Cardiac muscle cell (in vitro differentiated cells and primary cell): ENCODE measurements around the gene CASP10. TPM values are rescaled to one million over a fixed set of nuclear protein-coding genes. Genes with fewer than 3 reads are reported as not detected.
A peak's percentile ranks its signal among the peaks of the same experiment; 100 is the strongest.

Experiments
- DNase-seq, 2 donors: peaks; one replicate each; pipeline versions ENCODE4 v3.0.0 to v3.0.0-alpha.2; 2010 to 2017; ENCODE audit warnings: low read depth in 1 of 2, low spot score in 1 of 2
- H3K27ac ChIP-seq: fragments of 200-600 bp; sonication (generic); 2 replicates; pipeline ENCODE4 v1.5.1; 2016
- H3K27me3 ChIP-seq: fragments of 200-600 bp; sonication (generic); 2 replicates; pipeline ENCODE4 v1.6.0; 2016; ENCODE audit warnings: control low read depth
- H3K36me3 ChIP-seq: fragments of 200-600 bp; sonication (generic); 2 replicates; pipeline ENCODE4 v1.5.1; 2016; ENCODE audit warnings: control low read depth
- H3K4me1 ChIP-seq: fragments of 200-600 bp; sonication (generic); 2 replicates; pipeline ENCODE4 v1.8.1; 2017; ENCODE audit warnings: low read depth, mild to moderate bottlenecking, mixed run types
- H3K4me3 ChIP-seq: fragments of 200-600 bp; sonication (generic); 2 replicates; pipeline ENCODE4 v1.5.1; 2016; ENCODE audit warnings: mild to moderate bottlenecking
- H3K9me3 ChIP-seq: fragments of 200-600 bp; sonication (generic); 2 replicates; pipeline ENCODE4 v1.5.1; 2017; ENCODE audit warnings: low read depth, mild to moderate bottlenecking, control low read depth
- CTCF ChIP-seq: IDR thresholded peaks from 2 replicates; pipeline ENCODE4 v1.5.1; 2012; ENCODE audit warnings: low read depth, mild to moderate bottlenecking, low read length
- polyA plus RNA-seq: library from polyadenylated mRNA; unstranded; fragments of >200 nt; fragmentation: Nextera tagmentation; extraction: Ambion mirVana; gene quantifications from 2 replicates; pipeline ENCODE4 v1.2.1, GENCODE V29; 2016
- total RNA-seq: library from RNA; depleted of rRNA; stranded (reverse); fragments of >200 nt; gene quantifications from 2 replicates; pipeline ENCODE4 v1.2.3, GENCODE V29; 2016

CASP10 gene
- total and polyA plus RNA-seq, 2 experiments from 2014 or later = 0.45 to 0.86 TPM

GRCh38 chr2:201257956-201258665 lies 75.2 kb downstream of the CASP10 start:
- Histone ChIP-seq H3K4me3 (no peak overlapping the region), H3K4me1 (peaks cover 3% of the 10 kb centered on the region), H3K9me3 (no peaks in the 10 kb centered on the region), H3K27me3 (no peaks in the 10 kb centered on the region), H3K27ac (no peak overlapping the region), H3K36me3 (no peaks in the 10 kb centered on the region)
- no peak for TF ChIP-seq CTCF
- DNase-seq = peak; percentile 9 to 92

- no peak overlapping the region for H3K4me3 ChIP-seq
- peaks cover 3% of the 10 kb centered on the region for H3K4me1 ChIP-seq
- H3K36me3 ChIP-seq = no peaks in the 10 kb centered on the region
- TF ChIP-seq CTCF = peak; percentile 23
- no peaks in the 10 kb centered on the region for H3K27me3 ChIP-seq
- peak in 1 of 2 donors; percentile 7 for DNase-seq
- no peaks in the 10 kb centered on the region for H3K9me3 ChIP-seq
- no peak overlapping the region for H3K27ac ChIP-seq
Measured at GRCh38 chr2:201258666-201259615, 76.0 kb downstream of the CASP10 start.

- Histone ChIP-seq H3K27me3 (no peaks in the 10 kb centered on the region), H3K27ac (no peak within 1 kb of the TSS), H3K9me3 (no peaks in the 10 kb centered on the region), H3K36me3 (no peaks in the 10 kb centered on the region), H3K4me3 (no peak within 1 kb of the TSS), H3K4me1 (no peaks in the 10 kb centered on the region)
- peak in 1 of 2 donors; percentile 76 for DNase-seq
- TF ChIP-seq CTCF = no peak
Measured at GRCh38 chr2:201260302-201260800, 77.4 kb downstream of the CASP10 start, which contains the start of gene CASP8. Gene CASP8 (plus strand): TSS chr2:201260536. CDS start chr2:201266487, 5,951 bp downstream.

- Histone ChIP-seq H3K4me3 (no peak overlapping the region), H3K9me3 (no peaks in the 10 kb centered on the region)
Measured at GRCh38 chr2:201261471-201261870, 78.5 kb downstream of the CASP10 start.

More at GRCh38 chr2:201261471-201261870, 78.5 kb downstream of the CASP10 start:
- H3K4me1 ChIP-seq = no peaks in the 10 kb centered on the region
- no peaks in the 10 kb centered on the region for H3K36me3 ChIP-seq
- DNase-seq = no peak
- H3K27ac ChIP-seq = no peak overlapping the region
- TF ChIP-seq CTCF = no peak
- no peaks in the 10 kb centered on the region for H3K27me3 ChIP-seq
